Neural cell (in vitro differentiated cells): Measurements from ENCODE around the gene ACAD10. TPM values are rescaled to one million over a fixed set of nuclear protein-coding genes. Genes with fewer than 3 reads are reported as not detected.

Experiments
- H2AFZ ChIP-seq: fragments of 200-600, 300-800 bp; sonication (generic), shearing (Covaris generic); 2 replicates; pipeline ENCODE4 v1.6.0; 2014; ENCODE audit warnings: low read depth, mild to moderate bottlenecking, antibody characterized with exemption, low read length, moderate library complexity
- H3F3A ChIP-seq: fragments of 200-600 bp; shearing (Covaris generic); 2 replicates; pipeline ENCODE4 v1.6.1; 2016; ENCODE audit warnings: mild to moderate bottlenecking, moderate library complexity, mixed read lengths, antibody characterized with exemption, low read length; ENCODE audit not compliant: insufficient read depth, poor library complexity, severe bottlenecking
- H3K27ac ChIP-seq: fragments of 200-600, 300-800 bp; sonication (generic), shearing (Covaris generic); 2 replicates; pipeline ENCODE4 v1.5.1; 2014; ENCODE audit warnings: mild to moderate bottlenecking, low read length, moderate library complexity
- H3K27me3 ChIP-seq: fragments of 300-800, 200-600 bp; sonication (generic), shearing (Covaris generic); 2 replicates; pipeline ENCODE4 v1.6.0; 2014; ENCODE audit warnings: mild to moderate bottlenecking, low read depth, low read length, moderate library complexity; ENCODE audit not compliant: insufficient read depth
- H3K36me3 ChIP-seq: fragments of 300-800, 200-600 bp; sonication (generic), shearing (Covaris generic); 2 replicates; pipeline ENCODE4 v1.5.1; 2014; ENCODE audit warnings: mild to moderate bottlenecking, antibody characterized with exemption, low read length, moderate library complexity; ENCODE audit not compliant: insufficient read depth
- H3K4me2 ChIP-seq: fragments of 300-800, 200-600 bp; sonication (generic), shearing (Covaris generic); 2 replicates; pipeline ENCODE4 v1.6.0; 2014; ENCODE audit warnings: mild to moderate bottlenecking, low read length
- H3K4me3 ChIP-seq: fragments of 300-800, 200-600 bp; sonication (generic), shearing (Covaris generic); 2 replicates; pipeline ENCODE4 v1.5.1; 2014; ENCODE audit warnings: mild to moderate bottlenecking, low read length, moderate library complexity
- H3K79me2 ChIP-seq: fragments of 200-600 bp; shearing (Covaris generic); replicated peaks from 2 replicates; pipeline ENCODE4 v1.6.0; 2014; ENCODE audit warnings: mild to moderate bottlenecking, low read length, moderate library complexity; ENCODE audit not compliant: insufficient read depth
- H3K9ac ChIP-seq: fragments of 300-800, 200-600 bp; sonication (generic), shearing (Covaris generic); 2 replicates; pipeline ENCODE4 v1.6.1; 2016; ENCODE audit warnings: mild to moderate bottlenecking, low read length, mixed read lengths
- H3K9me2 ChIP-seq: fragments of 200-600 bp; shearing (Covaris generic); 2 replicates; pipeline ENCODE4 v1.6.1; 2016; ENCODE audit warnings: mild to moderate bottlenecking, low read length, mixed read lengths; ENCODE audit not compliant: insufficient read depth
- H3K9me3 ChIP-seq: fragments of 200-600, 300-800 bp; sonication (generic), shearing (Covaris generic); 2 replicates; pipeline ENCODE4 v1.6.1; 2016; ENCODE audit warnings: mild to moderate bottlenecking, mixed run types, low read length, moderate library complexity, mixed read lengths
- H4K20me1 ChIP-seq: fragments of 200-600 bp; shearing (Covaris generic); 2 replicates; pipeline ENCODE4 v1.6.1; 2016; ENCODE audit warnings: mild to moderate bottlenecking, mixed run types; ENCODE audit not compliant: insufficient read depth
- EP300 ChIP-seq: fragments of 450-650 bp; conservative IDR thresholded peaks from 2 replicates; pipeline ENCODE4 v1.6.1; 2014; ENCODE audit warnings: antibody characterized with exemption, mild to moderate bottlenecking, moderate library complexity; ENCODE audit not compliant: poor library complexity, severe bottlenecking
- EZH2 ChIP-seq: fragments of 200-600, 300-800 bp; shearing (Covaris generic), sonication (generic); IDR thresholded peaks from 2 replicates; pipeline ENCODE4 v1.6.1; 2014; ENCODE audit warnings: antibody characterized with exemption, low read length, borderline replicate concordance, mild to moderate bottlenecking; ENCODE audit not compliant: insufficient read depth, poor library complexity, severe bottlenecking
- MXI1 ChIP-seq: fragments of 450-650 bp; conservative IDR thresholded peaks from 2 replicates; pipeline ENCODE4 v1.6.1; 2014; ENCODE audit warnings: antibody characterized with exemption, mild to moderate bottlenecking; ENCODE audit not compliant: poor library complexity, severe bottlenecking
- POLR2AphosphoS5 ChIP-seq: IDR thresholded peaks from 2 replicates; pipeline ENCODE4 v1.6.1; 2012
- RAD21 ChIP-seq: fragments of 450-650 bp; conservative IDR thresholded peaks from 2 replicates; pipeline ENCODE4 v1.6.1; 2014; ENCODE audit warnings: antibody characterized with exemption, mild to moderate bottlenecking, moderate library complexity
- SMC3 ChIP-seq: fragments of 450-650 bp; conservative IDR thresholded peaks from 2 replicates; pipeline ENCODE4 v1.6.1; 2014; ENCODE audit warnings: antibody characterized with exemption, mild to moderate bottlenecking, moderate library complexity; ENCODE audit not compliant: poor library complexity
- TAF1 ChIP-seq: IDR thresholded peaks from 2 replicates; pipeline ENCODE4 v1.6.1; 2012; ENCODE audit warnings: low read depth
- polyA plus RNA-seq: library from polyadenylated mRNA; depleted of rRNA; stranded (reverse); fragments of >200 nt; gene quantifications from 2 replicates; pipeline ENCODE4 v1.2.3, GENCODE V29; 2014
- TF ChIP-seq, protein P1 (sequence below): IDR thresholded peaks from 2 replicates; pipeline ENCODE4 v1.6.1; 2012; ENCODE audit warnings: borderline replicate concordance
- TF ChIP-seq, protein P2 (sequence below): fragments of 450-650 bp; IDR thresholded peaks from 2 replicates; pipeline ENCODE4 v1.5.1; 2014; ENCODE audit warnings: antibody characterized with exemption, mild to moderate bottlenecking, moderate library complexity; ENCODE audit not compliant: poor library complexity, severe bottlenecking

Gene ACAD10
- polyA plus RNA-seq, 1 donor from 2014 or later, result 25.7 TPM

DNA sequence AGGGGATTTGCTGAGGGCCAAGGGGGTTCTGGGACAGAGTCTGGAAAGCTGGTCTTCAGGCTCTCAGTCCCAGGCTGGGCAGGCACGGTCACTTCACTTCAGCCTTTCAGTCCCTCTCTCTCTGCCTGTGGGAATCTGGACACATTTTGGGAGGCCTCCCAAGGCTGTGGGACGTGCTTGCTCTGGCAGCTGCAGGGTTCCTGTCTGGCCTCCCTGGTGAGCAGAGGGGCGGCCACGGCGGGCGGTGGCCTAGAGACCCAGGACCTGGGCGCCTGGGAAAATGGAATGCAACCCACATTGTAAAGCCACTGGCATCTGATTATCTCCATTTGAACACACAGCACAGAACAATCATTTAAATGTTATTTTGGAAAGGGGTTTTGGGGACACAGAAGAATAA, 70.8 kb downstream of the ACAD10 start:
- Histone ChIP-seq H3F3A (no peaks in the 10 kb centered on the region), H3K79me2 (no peaks in the 10 kb centered on the region), H3K4me2 (no peak overlapping the region), H3K4me3 (no peak overlapping the region), H3K36me3 (no peaks in the 10 kb centered on the region), H2AFZ (no peak overlapping the region), H3K9me2 (no peaks in the 10 kb centered on the region), H3K9ac (no peak overlapping the region), H3K9me3 (no peaks in the 10 kb centered on the region), H3K27me3 (no peaks in the 10 kb centered on the region), H3K27ac (no peak overlapping the region), H4K20me1 (no peaks in the 10 kb centered on the region)
- TF ChIP-seq EZH2, result no peak
- TF ChIP-seq RAD21, result no peak
- TF ChIP-seq POLR2AphosphoS5, result no peak
- TF ChIP-seq, protein P1, sequence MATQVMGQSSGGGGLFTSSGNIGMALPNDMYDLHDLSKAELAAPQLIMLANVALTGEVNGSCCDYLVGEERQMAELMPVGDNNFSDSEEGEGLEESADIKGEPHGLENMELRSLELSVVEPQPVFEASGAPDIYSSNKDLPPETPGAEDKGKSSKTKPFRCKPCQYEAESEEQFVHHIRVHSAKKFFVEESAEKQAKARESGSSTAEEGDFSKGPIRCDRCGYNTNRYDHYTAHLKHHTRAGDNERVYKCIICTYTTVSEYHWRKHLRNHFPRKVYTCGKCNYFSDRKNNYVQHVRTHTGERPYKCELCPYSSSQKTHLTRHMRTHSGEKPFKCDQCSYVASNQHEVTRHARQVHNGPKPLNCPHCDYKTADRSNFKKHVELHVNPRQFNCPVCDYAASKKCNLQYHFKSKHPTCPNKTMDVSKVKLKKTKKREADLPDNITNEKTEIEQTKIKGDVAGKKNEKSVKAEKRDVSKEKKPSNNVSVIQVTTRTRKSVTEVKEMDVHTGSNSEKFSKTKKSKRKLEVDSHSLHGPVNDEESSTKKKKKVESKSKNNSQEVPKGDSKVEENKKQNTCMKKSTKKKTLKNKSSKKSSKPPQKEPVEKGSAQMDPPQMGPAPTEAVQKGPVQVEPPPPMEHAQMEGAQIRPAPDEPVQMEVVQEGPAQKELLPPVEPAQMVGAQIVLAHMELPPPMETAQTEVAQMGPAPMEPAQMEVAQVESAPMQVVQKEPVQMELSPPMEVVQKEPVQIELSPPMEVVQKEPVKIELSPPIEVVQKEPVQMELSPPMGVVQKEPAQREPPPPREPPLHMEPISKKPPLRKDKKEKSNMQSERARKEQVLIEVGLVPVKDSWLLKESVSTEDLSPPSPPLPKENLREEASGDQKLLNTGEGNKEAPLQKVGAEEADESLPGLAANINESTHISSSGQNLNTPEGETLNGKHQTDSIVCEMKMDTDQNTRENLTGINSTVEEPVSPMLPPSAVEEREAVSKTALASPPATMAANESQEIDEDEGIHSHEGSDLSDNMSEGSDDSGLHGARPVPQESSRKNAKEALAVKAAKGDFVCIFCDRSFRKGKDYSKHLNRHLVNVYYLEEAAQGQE, result no peak
- no peak for TF ChIP-seq MXI1
- no peak for TF ChIP-seq EP300
- no peak for TF ChIP-seq SMC3
- TF ChIP-seq TAF1, result no peak
- TF ChIP-seq, protein P2, sequence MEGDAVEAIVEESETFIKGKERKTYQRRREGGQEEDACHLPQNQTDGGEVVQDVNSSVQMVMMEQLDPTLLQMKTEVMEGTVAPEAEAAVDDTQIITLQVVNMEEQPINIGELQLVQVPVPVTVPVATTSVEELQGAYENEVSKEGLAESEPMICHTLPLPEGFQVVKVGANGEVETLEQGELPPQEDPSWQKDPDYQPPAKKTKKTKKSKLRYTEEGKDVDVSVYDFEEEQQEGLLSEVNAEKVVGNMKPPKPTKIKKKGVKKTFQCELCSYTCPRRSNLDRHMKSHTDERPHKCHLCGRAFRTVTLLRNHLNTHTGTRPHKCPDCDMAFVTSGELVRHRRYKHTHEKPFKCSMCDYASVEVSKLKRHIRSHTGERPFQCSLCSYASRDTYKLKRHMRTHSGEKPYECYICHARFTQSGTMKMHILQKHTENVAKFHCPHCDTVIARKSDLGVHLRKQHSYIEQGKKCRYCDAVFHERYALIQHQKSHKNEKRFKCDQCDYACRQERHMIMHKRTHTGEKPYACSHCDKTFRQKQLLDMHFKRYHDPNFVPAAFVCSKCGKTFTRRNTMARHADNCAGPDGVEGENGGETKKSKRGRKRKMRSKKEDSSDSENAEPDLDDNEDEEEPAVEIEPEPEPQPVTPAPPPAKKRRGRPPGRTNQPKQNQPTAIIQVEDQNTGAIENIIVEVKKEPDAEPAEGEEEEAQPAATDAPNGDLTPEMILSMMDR, result no peak

DNA sequence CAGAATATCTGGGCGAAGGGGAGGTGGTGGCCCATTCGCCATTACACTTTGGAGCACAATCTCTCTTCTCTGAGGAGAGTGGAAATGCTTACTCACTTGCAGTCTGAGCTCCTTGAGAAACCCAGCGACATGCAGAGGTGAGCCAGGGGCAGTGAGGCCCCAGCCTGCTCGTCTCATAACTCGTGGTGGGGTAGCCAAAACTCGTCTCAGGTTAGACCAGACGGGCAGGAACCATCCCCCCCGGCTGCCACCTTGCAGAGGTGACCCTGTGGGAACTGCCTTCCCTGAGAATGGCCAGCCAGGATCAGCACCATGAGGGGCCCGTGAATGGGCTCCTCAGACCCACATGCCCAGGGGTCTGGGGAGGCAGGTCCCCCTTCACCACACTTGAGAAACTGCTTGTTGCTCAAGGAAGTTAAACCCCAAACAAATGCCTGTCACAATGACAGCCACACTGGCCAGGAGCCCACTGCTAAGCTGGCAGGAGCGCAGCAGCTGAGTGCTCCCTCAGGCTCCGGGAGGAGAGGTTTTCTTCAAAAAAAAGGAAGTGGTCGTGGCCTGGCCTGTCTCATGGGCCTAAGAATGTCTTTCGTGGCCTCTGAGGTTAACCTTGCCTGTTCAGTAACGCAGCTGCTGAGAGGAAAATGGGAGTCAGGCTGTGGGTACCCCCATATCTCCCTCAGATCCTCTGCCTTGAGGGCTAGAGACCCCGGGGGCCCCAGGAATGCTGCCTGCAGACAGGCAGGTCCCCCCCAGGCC, 71.7 kb downstream of the ACAD10 start:
- Histone ChIP-seq H2AFZ (no peak overlapping the region), H3K9me3 (no peaks in the 10 kb centered on the region), H3K36me3 (no peaks in the 10 kb centered on the region), H3K9me2 (no peaks in the 10 kb centered on the region), H3K27ac (no peak overlapping the region), H3K79me2 (no peaks in the 10 kb centered on the region), H3F3A (no peaks in the 10 kb centered on the region), H4K20me1 (no peaks in the 10 kb centered on the region), H3K9ac (no peak overlapping the region), H3K27me3 (no peaks in the 10 kb centered on the region), H3K4me3 (no peak overlapping the region), H3K4me2 (no peak overlapping the region)
- TF ChIP-seq, protein P2, result no peak
- TF ChIP-seq TAF1 (no peak), EP300 (no peak), POLR2AphosphoS5 (no peak), SMC3 (no peak), MXI1 (no peak), EZH2 (no peak), RAD21 (no peak)
- TF ChIP-seq, protein P1, result no peak
